GM12891 (cell line): Measurements from ENCODE around the gene CHD8.

Experiments used
- POLR2A ChIP-seq: IDR thresholded peaks from 2 replicates; pipeline ENCODE4 v1.6.1; 2011; ENCODE audit warnings: low read depth, low read length, control low read depth
- POLR2AphosphoS5 ChIP-seq: IDR thresholded peaks from 2 replicates; pipeline ENCODE4 v1.6.1; 2011; ENCODE audit warnings: low read depth, low read length, control low read depth
- POU2F2 ChIP-seq: IDR thresholded peaks from 2 replicates; pipeline ENCODE4 v1.6.1; 2011; ENCODE audit warnings: low read depth, mild to moderate bottlenecking, control low read depth, low read length, moderate library complexity
- SPI1 ChIP-seq: IDR thresholded peaks from 2 replicates; pipeline ENCODE4 v1.6.1; 2011; ENCODE audit warnings: low read depth, low read length, control low read depth
- TAF1 ChIP-seq: IDR thresholded peaks from 2 replicates; pipeline ENCODE4 v1.6.1; 2011; ENCODE audit warnings: low read depth, low read length, control low read depth

DNA sequence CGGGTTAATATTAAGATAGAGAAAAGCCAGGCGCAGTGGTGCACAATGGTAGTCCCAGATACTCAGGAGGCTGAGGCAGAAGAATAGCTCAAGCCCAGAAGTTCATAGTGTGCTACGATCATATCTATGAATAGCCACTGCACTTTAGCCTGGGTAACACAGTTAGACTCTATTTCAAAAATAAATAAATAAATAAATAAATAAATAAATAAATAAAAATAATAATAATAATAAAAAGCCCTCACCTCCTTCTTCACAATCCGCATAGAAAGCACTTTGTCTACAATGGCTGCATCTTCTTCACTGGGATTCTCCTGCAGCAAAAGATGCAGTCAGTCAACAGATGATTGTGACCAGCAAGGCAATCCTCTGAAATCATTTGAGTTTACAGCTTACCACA, 40.6 kb downstream of the CHD8 start:
- TF ChIP-seq POLR2A (no peak), TAF1 (no peak), POLR2AphosphoS5 (no peak), SPI1 (no peak), POU2F2 (no peak)
